SH-SY5Y (cell line): ENCODE results near the gene TRMT2A.

ENCODE experiments used
- GATA2 ChIP-seq: IDR thresholded peaks from 2 replicates; pipeline ENCODE4 v1.6.1; 2011; ENCODE audit warnings: mild to moderate bottlenecking, low read depth, low read length
- GATA3 ChIP-seq: IDR thresholded peaks from 2 replicates; pipeline ENCODE4 v1.6.1; 2011; ENCODE audit warnings: low read depth, mild to moderate bottlenecking, low read length, moderate library complexity

TRMT2A gene

GRCh38 chr22:20111689-20112622 is 5.1 kb downstream of the TRMT2A start:
- TF ChIP-seq GATA3 (no peak), GATA2 (no peak)

GRCh38 chr22:20111045-20111688 is 5.9 kb downstream of the TRMT2A start:
- TF ChIP-seq GATA3 = no peak
- no peak for TF ChIP-seq GATA2

- TF ChIP-seq GATA2 (no peak), GATA3 (no peak)
Observed at GRCh38 chr22:20110359-20110985, 6.6 kb downstream of the TRMT2A start.

GRCh38 chr22:20109411-20110358 is 7.3 kb downstream of the TRMT2A start:
- TF ChIP-seq GATA2 = no peak
- TF ChIP-seq GATA3 = no peak

GRCh38 chr22:20108757-20109230 is 8.2 kb downstream of the TRMT2A start:
- TF ChIP-seq GATA3 (no peak), GATA2 (no peak)

GRCh38 chr22:20107951-20108756 is 8.9 kb downstream of the TRMT2A start:
- TF ChIP-seq GATA2 = no peak
- no peak for TF ChIP-seq GATA3

- TF ChIP-seq GATA2 = no peak
- no peak for TF ChIP-seq GATA3
Observed at GRCh38 chr22:20107471-20107901, 9.5 kb downstream of the TRMT2A start.

- TF ChIP-seq GATA3 = no peak
- no peak for TF ChIP-seq GATA2
Observed at GRCh38 chr22:20106849-20107237, 10.2 kb downstream of the TRMT2A start.

GRCh38 chr22:20106205-20106848 is 10.7 kb downstream of the TRMT2A start:
- TF ChIP-seq GATA3 (no peak), GATA2 (no peak)

GRCh38 chr22:20105456-20106204 is 11.4 kb downstream of the TRMT2A start:
- TF ChIP-seq GATA3 (no peak), GATA2 (no peak)

GRCh38 chr22:20102203-20102780 is 14.7 kb downstream of the TRMT2A start:
- TF ChIP-seq GATA2 (no peak), GATA3 (no peak)
